Smooth muscle cell (in vitro differentiated cells): Measurements from ENCODE around the gene MITF. TPM values are rescaled to one million over a fixed set of nuclear protein-coding genes. Genes with fewer than 3 reads are reported as not detected.

ENCODE experiments used
- DNase-seq: peaks from one replicate; lab custom pipeline; 2025; ENCODE audit not compliant: unreplicated experiment; lab: John Stamatoyannopoulos, UW
- H2AFZ ChIP-seq: fragments of 200-600 bp; sonication (generic); 2 replicates; pipeline ENCODE4 v1.6.0; 2016; ENCODE audit warnings: antibody characterized with exemption, low read depth, mild to moderate bottlenecking
- H3F3A ChIP-seq: fragments of 200-600 bp; sonication (generic); 2 replicates; pipeline ENCODE4 v1.6.0; 2017; ENCODE audit warnings: antibody characterized with exemption, low read depth
- H3K27ac ChIP-seq: fragments of 200-600 bp; sonication (generic); 2 replicates; pipeline ENCODE4 v1.5.1; 2016; ENCODE audit warnings: low read depth, mild to moderate bottlenecking
- H3K27me3 ChIP-seq: fragments of 200-600 bp; sonication (generic); 2 replicates; pipeline ENCODE4 v1.6.1; 2016; ENCODE audit warnings: low read depth, mild to moderate bottlenecking
- H3K36me3 ChIP-seq: fragments of 200-600 bp; sonication (generic); 2 replicates; pipeline ENCODE4 v1.5.1; 2016; ENCODE audit warnings: low read depth
- H3K4me1 ChIP-seq: fragments of 200-600 bp; sonication (generic); 2 replicates; pipeline ENCODE4 v1.5.1; 2016; ENCODE audit warnings: low read depth
- H3K4me2 ChIP-seq: fragments of 200-600 bp; sonication (generic); 2 replicates; pipeline ENCODE4 v1.6.0; 2016; ENCODE audit warnings: mild to moderate bottlenecking
- H3K4me3 ChIP-seq: fragments of 200-600 bp; sonication (generic); 2 replicates; pipeline ENCODE4 v1.5.1; 2016; ENCODE audit warnings: mild to moderate bottlenecking
- H3K79me2 ChIP-seq: fragments of 200-600 bp; sonication (generic); 2 replicates; pipeline ENCODE4 v1.6.0; 2016; ENCODE audit warnings: low read depth, mild to moderate bottlenecking
- H3K9ac ChIP-seq: fragments of 200-600 bp; sonication (generic); 2 replicates; pipeline ENCODE4 v1.6.0; 2016; ENCODE audit warnings: low read depth
- H3K9me3 ChIP-seq: fragments of 200-600 bp; sonication (generic); replicated peaks from 2 replicates; pipeline ENCODE4 v1.5.1; 2016; ENCODE audit warnings: low read depth
- H4K20me1 ChIP-seq: fragments of 200-600 bp; sonication (generic); 2 replicates; pipeline ENCODE4 v1.6.0; 2016; ENCODE audit warnings: low read depth
- CTCF ChIP-seq: fragments of 200-600 bp; sonication (generic); IDR thresholded peaks from 2 replicates; pipeline ENCODE4 v1.5.1; 2017; ENCODE audit warnings: borderline replicate concordance, mild to moderate bottlenecking, antibody characterized with exemption; ENCODE audit not compliant: insufficient read depth, poor library complexity, severe bottlenecking
- WGBS: methylation state at CpG from one replicate; pipeline ENCODE4 v1.1.7; 2016; ENCODE audit warnings: low lambda C conversion rate; 5-methylcytosine and 5-hydroxymethylcytosine counted together
- polyA plus RNA-seq: library from polyadenylated mRNA; unstranded; fragments of >200 nt; fragmentation: Nextera tagmentation; extraction: Ambion mirVana; gene quantifications from 2 replicates; pipeline ENCODE4 v1.2.1, GENCODE V29; 2016
- total RNA-seq: library from RNA; depleted of rRNA; stranded (reverse); fragments of >200 nt; gene quantifications from 2 replicates; pipeline ENCODE4 v1.2.3, GENCODE V29; 2014

MITF gene
- total and polyA plus RNA-seq, 2 experiments from 2014 or later, result 2.3 to 3.1 TPM

- Histone ChIP-seq H3K4me1 (no peaks in the 10 kb centered on the region), H3K27me3 (no peaks in the 10 kb centered on the region), H3K79me2 (no peaks in the 10 kb centered on the region), H3F3A (no peaks in the 10 kb centered on the region), H3K4me3 (no peak overlapping the region), H3K9ac (no peak overlapping the region), H3K27ac (no peak overlapping the region), H4K20me1 (no peaks in the 10 kb centered on the region), H3K36me3 (no peaks in the 10 kb centered on the region), H3K4me2 (no peak overlapping the region), H2AFZ (no peak overlapping the region), H3K9me3 (no peaks in the 10 kb centered on the region)
- DNase-seq, result no peak
- TF ChIP-seq CTCF, result no peak
- 98% methylated on average over 2 of the region's 2 CpGs for WGBS
Observed at GRCh38 chr3:69817988-69818387, 78.7 kb downstream of the MITF start.

- no peaks in the 10 kb centered on the region for H3K27me3 ChIP-seq
- H3K36me3 ChIP-seq, result no peaks in the 10 kb centered on the region
- no peaks in the 10 kb centered on the region for H3K79me2 ChIP-seq
- no peaks in the 10 kb centered on the region for H3K9me3 ChIP-seq
- no peak overlapping the region for H3K4me2 ChIP-seq
- H3K4me1 ChIP-seq, result no peaks in the 10 kb centered on the region
- no peaks in the 10 kb centered on the region for H3F3A ChIP-seq
- no peak overlapping the region for H2AFZ ChIP-seq
- H3K9ac ChIP-seq, result no peak overlapping the region
- H3K4me3 ChIP-seq, result no peak overlapping the region
- no peak for DNase-seq
- TF ChIP-seq CTCF, result no peak
- no peaks in the 10 kb centered on the region for H4K20me1 ChIP-seq
- H3K27ac ChIP-seq, result no peak overlapping the region
- WGBS, result 57% methylated on average over 3 of the region's 3 CpGs
Observed at GRCh38 chr3:69819282-69819681, 80.0 kb downstream of the MITF start.

GRCh38 chr3:69821133-69821532, 81.9 kb downstream of the MITF start:
- H3K9ac ChIP-seq, result no peak overlapping the region
- H3K27me3 ChIP-seq, result no peaks in the 10 kb centered on the region
- H3K4me1 ChIP-seq, result no peaks in the 10 kb centered on the region
- H3K27ac ChIP-seq, result no peak overlapping the region
- no peaks in the 10 kb centered on the region for H3K79me2 ChIP-seq
- no peaks in the 10 kb centered on the region for H3K9me3 ChIP-seq
- H3K36me3 ChIP-seq, result no peaks in the 10 kb centered on the region
- H4K20me1 ChIP-seq, result no peaks in the 10 kb centered on the region
- DNase-seq, result no peak
- no peak overlapping the region for H3K4me3 ChIP-seq
- H3K4me2 ChIP-seq, result no peak overlapping the region
- TF ChIP-seq CTCF, result no peak
- H2AFZ ChIP-seq, result no peak overlapping the region
- 87% methylated on average over 4 of the region's 4 CpGs for WGBS
- H3F3A ChIP-seq, result no peaks in the 10 kb centered on the region

GRCh38 chr3:69823743-69824142, 84.5 kb downstream of the MITF start:
- H3K27ac ChIP-seq, result no peak overlapping the region
- H3K79me2 ChIP-seq, result no peaks in the 10 kb centered on the region
- 54% methylated on average over 1 of the region's 1 CpG for WGBS
- no peak overlapping the region for H3K9ac ChIP-seq
- no peaks in the 10 kb centered on the region for H3K27me3 ChIP-seq
- no peak for DNase-seq
- no peaks in the 10 kb centered on the region for H3K36me3 ChIP-seq
- no peaks in the 10 kb centered on the region for H4K20me1 ChIP-seq
- no peaks in the 10 kb centered on the region for H3F3A ChIP-seq
- no peaks in the 10 kb centered on the region for H3K4me1 ChIP-seq
- H2AFZ ChIP-seq, result no peak overlapping the region
- TF ChIP-seq CTCF, result no peak
- no peaks in the 10 kb centered on the region for H3K9me3 ChIP-seq
- no peak overlapping the region for H3K4me3 ChIP-seq
- H3K4me2 ChIP-seq, result no peak overlapping the region
